ENCODE measurements around the gene SLC7A4.

The SLC7A4 gene

DNA sequence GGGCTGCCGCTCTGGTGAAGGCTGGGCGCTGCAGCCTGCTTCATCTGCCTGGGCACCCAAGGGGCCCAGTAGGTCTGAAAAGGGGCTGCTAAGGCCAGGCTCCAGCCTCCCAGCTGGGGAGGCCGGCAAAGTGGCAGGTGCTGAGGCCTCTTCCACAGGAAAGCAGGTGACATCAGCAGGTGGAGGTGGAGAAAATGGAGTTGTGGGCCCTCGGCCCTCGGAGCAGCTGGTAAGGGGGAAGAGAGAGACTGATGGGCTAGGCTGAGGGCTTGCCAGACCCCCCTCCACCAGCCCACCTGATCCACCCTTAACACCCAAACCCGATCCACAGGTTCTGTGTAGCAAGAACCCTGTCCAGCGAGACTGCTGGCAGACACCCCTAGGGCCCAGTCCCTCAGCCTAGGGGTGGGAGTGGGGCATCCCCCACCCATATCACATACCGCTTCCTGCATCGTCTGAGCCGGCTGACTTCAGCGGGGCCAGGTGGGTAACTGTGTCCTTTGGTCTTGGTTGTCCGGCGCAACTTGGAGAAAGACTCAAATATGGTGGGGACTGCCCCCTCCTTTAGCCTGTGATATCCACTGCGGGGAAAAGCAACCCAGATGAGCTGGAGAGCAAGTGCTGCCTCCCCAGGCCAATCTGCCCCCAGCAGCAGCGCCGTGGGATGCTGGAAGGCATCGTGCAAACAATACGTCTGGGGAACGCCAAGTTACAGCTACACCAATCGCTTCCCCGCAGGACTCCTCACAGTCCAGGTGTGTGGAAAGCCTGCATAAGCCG, 32.0 kb downstream of the SLC7A4 start:
- no peak for DNase-seq (ENCODE audit: low read depth in 2 of 2, low spot score in 1 of 2)

DNA sequence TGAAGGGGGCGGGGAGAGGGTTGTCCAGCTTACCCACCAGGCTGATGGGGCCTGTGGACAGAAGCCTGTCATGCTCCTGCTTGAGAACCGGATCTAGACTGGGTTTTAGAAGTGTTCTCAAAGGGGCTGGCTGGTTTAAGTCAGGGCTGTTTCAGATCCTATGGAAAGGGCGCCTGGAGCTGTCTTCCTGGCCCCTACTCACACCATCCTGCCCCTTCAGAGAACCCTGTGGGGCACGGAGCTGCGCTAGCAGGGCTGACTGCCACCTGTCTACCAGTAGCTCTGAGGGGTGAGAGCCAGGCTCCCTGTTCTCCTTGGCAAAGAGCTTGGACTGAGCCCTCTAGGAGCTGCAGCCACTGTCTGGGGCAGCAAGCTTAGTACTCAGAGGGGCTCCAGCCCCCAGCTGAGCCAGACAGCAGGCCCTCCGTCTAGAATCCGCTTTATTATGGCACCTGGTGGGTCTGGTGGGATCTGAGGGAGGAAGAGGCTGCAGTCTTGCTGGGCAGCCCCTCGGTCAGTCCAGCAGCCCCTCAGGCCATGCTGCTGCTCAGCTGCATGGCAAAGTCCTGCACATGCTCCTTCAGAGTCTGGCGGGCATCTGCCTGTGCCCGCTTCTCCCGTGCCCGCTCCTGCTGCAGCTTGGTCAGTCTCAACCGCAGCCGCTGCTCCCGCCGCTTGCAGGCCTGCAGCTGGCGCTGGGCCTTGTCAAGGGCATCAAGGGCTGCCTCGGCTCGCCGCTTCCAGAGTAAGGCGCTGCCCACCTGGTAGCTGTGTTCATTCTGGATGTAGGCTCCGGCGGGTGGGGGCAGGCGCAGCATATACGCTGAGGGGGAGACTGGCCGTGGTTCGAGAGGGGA, 32.8 kb downstream of the SLC7A4 start:
- DNase-seq (ENCODE audit: low read depth in 2 of 2, low spot score in 1 of 2), result no peak

DNA sequence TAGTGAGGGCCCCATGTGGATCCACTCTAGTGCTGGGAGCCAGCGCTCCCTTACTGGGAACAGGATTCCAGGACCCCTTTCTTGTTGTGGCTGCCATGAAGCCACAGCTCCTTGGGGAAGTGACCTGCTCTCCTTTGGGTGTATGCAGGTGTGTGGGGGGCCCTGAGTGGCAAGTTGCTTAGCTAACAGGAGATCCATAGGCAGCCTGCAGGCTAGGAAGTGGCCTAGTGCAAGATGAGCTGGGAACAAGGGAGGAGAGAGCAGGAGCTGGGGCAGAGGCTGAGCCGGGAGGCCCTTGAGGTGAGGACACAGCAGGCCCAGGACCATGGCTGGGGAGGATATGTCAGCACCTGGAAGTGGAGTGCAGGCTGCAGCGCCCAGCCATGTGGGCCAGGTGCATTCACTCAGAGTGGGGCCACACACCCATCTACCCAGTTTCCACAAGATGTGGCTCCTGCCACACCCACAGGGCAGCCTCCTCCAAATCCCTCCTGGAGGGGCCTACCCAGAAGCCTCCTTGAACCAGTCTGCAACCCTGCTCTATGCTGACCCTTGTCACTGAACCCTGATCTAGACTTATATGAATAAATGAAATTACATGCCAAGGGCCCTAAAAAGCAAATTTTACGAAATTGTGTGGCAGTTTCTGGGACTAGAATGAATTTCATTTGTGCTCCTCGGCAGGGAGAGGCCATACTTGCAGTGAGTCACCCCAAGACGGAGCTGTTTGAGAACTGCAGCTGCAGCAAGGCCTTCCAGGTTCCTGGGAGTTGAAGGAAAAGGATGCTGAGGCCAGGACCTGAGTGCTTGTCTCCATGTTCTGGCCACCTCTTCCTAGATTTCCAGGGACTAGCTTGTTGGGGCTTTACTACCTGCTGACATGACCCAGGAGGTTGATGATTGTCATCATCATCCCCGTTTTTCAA, 33.7 kb downstream of the SLC7A4 start:
- no peak for DNase-seq (ENCODE audit: low read depth in 2 of 2, low spot score in 1 of 2)

DNA sequence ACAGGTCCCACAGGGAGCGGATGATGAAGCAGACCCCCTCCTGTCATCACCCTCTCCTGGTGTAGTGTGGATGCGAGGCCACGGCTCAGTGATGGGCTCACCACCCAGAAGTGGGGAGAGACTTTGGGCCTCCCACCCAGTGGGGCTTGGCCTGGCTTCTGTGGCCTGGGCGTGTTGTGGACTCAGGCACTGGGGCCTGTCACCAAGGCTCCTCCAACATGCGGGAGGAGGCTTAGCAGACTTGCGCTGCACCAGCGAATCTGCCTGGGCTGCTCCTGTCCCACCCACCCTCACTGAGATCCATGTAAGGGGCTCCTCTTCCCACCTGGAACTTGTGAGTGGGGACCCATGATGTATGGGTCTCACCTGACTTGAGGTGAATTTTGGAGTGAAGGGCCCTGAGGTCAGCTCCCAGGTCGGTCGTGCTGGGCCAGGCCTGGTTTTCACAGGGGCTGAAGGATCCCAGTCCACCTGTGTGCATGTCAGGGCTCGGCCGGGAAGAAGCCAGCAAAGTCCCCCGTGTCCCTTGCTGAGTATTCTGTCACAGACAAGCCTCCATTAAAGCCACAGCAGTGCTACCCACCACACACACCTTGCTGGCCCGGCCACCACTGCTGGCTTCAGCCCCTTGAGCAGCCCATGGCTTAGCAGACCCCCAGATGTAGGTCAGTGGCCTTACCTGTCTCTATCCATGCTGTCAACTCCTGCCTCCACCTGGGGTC, 34.7 kb downstream of the SLC7A4 start:
- no peak for DNase-seq (ENCODE audit: low read depth in 2 of 2, low spot score in 1 of 2)

DNA sequence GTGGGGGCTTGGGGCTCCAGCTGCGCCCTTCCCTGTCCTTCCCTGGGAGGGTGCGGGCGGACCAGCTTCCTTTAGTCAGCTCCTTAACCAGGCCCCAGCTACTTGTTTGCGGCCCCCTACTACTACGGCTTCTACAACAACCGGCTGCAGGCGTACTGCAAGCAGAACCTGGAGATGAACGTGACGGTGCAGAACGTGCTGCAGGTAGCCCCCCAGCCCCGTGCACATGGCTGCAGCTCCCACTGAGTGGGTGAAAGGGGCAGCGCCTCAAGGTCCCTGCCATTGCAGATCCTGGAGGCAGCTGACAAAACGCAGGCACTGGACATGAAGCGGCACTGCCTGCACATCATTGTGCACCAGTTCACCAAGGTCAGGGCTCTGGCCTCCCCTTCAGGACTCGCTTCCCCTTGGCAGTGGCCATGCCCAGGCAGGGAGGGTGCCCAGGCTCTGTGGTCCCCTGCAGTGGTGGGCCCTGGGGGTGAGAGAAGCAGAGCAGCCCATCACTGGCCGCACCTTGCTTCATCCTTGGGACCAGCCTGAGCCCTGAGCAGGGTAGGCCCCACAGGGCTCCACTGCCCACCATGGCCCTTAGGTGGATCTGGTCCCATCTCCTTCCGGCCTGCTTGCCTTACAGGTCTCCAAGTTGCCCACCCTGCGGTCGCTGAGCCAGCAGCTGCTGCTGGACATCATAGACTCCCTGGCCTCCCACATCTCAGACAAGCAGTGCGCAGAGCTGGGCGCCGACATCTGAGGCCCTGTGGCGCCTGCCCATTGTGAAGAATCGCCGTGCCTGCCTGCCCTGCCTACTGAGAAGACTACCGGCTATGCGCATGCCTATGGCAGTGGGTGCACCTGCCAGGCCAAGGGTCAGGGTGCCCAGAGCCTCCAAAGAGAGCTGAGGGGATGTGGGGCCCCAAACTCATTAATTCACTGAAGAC, 35.5 kb downstream of the SLC7A4 start:
- DNase-seq (ENCODE audit: low read depth in 2 of 2, low spot score in 1 of 2), result no peak

DNA sequence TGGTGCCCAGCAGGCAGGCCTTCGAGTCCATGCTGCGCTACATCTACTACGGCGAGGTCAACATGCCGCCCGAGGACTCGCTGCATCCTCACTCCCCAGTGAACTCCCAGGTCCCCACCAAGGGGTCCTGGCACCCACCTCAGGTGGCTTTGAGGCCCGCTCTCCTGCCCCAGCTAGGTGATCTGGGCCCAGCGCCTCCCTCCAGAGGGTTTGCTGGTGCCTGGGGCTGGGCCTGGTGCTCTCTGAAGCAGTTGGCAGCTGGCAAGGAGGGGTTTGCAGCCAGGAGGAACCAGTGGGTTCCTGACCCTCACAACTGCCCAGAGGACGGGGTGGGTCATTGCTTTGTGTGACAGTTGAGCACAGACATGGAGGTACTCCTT, 36.3 kb downstream of the SLC7A4 start:
- DNase-seq (ENCODE audit: low read depth in 2 of 2, low spot score in 1 of 2), result no peak

DNA sequence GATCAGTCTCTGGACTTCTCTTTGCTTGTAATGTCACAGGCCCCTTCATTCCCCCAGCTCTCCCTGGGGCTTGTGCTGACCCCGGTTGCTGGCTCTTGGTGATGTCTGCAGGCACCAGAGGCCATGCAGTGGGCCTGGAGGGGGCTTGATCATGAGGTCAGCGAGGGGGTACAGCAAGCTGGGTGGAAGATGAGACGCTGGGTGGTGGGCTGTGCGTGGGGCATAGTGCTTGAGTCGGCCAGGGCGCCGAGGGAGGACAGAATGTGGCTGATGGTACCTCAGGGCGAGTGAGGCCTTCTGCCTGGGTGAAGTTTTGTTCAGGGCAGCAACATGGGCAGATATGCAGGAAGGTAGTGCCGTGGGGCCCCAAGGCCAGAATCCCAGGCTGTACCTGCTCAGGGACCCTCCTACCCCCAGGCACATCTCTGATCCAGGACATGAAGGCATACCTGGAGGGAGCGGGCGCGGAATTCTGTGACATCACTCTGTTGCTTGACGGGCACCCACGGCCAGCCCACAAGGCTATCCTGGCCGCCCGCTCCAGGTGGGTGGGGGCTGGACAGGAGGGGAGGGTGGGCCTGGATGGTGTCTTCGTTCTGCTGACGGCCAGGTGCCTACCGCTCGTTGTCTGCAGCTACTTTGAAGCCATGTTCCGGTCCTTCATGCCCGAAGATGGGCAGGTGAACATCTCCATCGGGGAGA, 36.9 kb downstream of the SLC7A4 start:
- no peak for DNase-seq (ENCODE audit: low read depth in 2 of 2, low spot score in 1 of 2)

DNA sequence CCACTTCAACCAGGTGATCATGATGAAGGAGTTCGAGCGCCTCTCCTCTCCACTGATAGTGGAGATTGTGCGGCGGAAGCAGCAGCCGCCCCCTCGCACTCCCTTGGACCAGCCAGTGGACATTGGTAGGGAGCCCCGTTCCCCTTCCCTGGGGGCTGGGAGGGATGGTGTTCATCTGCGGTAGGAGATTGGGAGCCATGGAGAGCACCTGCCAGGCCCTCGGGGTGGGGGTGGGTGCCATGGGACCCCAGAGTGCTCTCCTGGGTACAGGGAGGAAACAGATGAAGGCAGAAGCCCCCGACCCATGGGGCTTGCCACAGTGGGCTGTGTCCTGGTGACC, 37.5 kb downstream of the SLC7A4 start:
- DNase-seq (ENCODE audit: low read depth in 2 of 2, low spot score in 1 of 2), result no peak

DNA sequence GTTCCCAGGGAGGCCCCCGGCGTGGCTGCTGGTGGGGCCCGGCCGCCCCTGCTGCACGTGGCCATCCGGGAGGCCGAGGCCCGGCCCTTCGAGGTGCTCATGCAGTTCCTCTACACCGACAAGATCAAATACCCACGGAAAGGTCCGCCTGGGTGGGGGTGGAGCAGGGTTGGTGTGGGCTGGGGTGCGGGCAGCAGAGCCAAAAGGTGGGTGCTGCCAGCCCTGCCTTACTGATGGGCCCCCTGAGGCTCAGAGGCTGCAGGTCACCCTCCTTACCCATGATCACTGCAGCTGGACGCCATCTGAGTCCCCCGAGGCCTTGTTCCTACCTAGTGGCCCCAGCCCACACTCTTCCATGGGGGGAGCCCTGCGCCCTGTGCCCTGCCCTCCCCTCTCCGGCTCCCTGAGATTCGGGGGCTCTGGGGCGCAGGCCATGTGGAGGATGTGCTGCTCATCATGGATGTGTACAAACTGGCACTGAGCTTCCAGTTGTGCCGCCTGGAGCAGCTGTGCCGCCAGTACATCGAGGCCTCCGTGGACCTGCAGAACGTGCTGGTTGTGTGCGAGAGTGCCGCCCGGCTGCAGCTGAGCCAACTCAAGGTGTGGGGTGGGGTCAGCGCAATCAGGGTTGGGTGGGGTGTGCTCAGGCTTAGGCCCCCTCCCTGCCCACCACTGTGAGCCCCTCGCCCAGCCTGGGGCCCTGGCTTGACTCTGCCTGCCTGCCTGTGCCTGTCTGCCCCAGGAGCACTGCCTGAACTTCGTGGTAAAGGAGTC, 38.0 kb downstream of the SLC7A4 start:
- DNase-seq (ENCODE audit: low read depth in 2 of 2, low spot score in 1 of 2), result no peak

DNA sequence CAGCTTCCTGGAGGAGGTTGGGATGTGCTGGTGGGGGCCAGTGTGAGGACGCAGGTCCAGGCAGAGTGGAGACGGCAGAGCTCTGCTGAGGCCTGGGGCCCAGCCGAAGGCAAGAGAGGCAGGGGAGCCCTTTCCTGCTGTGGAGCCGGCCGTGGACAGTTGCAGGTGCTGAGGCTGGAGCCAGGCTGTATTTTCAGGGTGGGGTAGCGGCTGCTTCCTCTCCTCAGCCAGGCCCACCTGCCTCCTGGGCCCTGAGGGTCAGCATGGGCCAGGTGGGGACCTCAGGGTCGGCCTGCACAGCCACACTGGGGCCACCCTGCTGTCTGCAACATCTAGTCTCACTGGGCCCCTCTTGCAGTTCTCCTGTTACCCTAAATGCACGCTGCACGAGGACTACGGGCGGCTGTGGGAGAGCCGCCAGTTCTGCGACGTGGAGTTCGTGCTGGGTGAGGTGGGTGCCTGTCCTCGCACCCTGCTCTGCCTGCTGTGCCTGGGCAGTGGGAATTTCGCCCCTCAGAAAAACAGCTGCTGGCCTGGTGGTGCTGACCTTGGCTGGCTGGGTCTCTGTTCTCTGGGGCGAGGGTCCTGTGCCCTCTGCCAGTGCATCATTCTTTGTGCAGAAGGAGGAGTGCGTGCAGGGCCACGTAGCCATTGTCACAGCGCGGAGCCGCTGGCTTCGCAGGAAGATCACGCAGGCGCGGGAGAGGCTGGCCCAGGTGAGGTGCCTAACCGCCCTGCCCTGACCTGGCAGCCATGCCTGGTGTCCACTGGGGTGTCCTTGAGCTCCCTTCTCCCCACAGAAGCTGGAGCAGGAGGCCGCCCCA, 38.8 kb downstream of the SLC7A4 start:
- DNase-seq (ENCODE audit: low read depth in 2 of 2, low spot score in 1 of 2), result no peak

DNA sequence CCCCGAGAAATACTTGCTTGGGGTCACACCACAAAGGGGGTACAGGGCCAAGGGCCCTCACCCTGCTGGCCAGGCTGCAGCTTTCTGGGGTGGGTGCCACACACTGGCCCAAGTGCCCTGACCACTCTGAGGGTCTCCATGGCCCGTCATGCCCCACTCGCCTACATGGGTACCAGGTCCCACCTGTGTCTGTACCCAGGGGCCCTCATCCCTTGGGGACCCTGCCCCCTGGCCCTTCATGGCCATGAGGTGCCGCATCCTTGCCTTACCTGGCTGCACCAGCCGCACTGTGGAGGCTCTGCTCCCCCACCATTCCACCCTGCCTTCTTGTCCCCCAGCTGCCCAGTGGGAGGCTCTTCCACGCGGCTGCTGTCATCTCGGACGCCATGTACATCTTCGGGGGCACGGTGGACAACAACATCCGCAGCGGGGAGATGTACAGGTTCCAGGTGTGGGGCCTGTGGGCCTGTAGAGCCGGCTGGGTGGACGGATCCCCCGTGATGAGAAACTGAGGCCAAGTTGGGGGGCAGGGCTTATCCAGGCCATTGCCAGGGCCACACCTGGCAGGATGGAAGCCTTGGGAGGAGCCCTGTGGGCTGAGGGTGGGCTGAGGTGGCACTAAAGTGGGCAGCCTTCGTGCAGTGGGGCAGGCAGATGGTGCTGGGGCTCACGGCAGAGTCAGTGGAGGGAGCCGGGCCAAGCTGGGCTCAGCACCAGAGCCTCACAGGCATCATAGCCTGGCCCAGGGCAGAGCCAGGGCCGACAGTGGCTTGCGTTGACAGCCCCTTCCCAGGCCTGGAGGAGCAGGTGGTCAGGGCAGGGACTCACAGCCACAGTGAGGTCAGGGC, 39.7 kb downstream of the SLC7A4 start:
- no peak for DNase-seq (ENCODE audit: low read depth in 2 of 2, low spot score in 1 of 2)

DNA sequence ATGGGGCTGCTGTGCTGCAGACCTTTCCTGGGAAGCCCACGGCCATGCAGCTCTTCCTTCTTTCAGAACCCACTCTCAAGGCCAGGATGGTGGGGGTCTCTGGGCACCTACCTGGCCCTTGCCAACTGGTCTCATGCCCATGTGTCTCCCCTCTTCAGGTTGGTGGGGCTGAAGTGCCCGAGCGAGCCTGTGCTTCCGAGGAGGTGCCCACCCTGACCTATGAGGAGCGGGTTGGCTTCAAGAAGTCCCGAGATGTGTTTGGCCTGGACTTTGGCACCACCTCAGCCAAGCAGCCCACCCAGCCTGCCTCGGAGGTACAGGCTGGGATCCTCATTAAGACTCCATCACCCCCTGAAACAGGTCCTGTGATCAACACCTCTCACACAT, 40.3 kb downstream of the SLC7A4 start:
- DNase-seq (ENCODE audit: low read depth in 2 of 2, low spot score in 1 of 2), result no peak

DNA sequence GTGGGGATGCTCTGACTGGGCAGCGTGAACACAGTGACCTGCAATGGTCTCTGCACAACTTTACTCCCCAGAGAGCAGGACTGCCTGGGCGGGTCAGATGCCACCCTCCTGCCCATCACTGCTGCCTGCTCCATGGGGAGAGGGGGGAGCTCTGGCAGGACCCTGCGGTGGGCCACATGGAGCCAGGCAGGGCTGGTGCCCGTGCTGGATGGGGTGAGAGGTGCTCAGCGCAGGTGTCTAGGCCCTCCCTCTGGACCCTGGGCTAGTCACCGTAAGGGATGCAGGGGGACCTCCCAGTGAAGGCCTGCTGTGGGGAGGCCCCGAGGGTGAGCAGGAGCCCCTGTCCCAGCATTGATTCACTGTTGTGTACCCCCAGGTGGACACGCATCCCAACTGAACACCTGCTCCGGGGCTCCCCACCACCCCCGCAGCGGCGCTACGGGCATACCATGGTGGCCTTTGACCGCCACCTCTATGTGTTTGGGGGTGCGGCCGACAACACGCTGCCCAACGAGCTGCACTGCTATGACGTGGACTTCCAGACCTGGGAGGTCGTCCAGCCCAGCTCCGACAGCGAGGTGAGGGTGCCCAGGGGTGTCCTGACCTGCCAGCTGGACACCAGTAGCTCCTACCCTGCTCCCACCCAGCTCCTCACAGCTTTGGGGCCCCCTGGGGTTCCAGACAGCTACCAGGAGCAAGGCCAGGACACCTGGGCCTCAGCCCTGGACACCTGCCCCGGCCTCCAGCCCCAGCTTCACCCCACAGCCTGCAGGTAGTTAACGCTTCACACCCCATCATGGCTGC, 40.9 kb downstream of the SLC7A4 start:
- DNase-seq (ENCODE audit: low read depth in 2 of 2, low spot score in 1 of 2), result no peak

DNA sequence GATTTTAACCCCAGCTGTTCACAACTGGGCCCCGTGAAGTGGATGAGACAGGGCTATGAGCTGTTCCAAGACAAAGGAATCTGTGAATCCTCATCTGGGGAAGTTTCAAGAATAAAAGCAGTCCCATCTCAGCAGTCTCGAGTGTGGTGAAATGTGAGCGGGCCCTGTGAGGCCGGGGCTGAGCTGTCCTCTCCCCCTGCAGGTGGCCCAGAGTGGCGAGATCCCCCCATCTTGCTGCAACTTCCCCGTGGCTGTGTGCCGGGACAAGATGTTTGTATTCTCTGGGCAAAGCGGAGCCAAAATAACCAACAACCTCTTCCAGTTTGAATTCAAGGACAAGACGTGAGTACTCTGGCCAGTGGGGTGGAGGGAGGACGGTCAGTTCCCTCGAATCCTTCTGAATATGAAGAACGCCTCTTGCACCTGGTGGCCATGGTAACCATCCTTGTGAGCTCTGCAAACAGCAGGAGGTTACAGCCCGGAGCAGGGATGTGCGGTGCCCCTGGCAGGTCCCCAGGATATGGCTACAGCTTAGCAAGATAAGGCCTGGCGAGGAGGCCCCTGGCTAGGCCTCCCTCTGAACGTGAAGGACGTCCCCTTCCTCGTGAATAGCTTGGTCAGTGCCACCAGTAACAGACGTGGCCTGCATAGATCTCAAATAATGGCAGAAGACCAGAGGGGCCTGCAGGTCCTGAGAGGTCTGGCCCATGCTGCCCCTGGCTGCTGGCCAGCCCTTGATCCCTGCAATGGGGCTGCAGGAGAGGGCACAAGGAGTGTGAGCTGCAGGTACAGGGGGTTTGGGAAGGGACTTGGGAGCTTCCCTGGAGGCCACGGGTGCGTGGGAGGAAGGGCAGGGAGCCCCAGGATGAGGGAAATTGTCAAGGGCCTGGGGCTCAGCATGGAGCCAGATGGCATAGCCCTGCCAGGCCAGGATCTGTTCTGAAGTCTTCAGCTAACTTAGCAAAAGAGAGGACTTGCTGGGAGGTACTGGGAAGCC, 41.9 kb downstream of the SLC7A4 start:
- no peak for DNase-seq (ENCODE audit: low read depth in 2 of 2, low spot score in 1 of 2)

Measured in stimulated activated CD8-positive, alpha-beta memory T cell treated with anti-CD3 and anti-CD28 coated beads, Interleukin-4, amount 100 ng/mL, for 1 hour (primary cell).